ENCODE results near the gene ACTA2. TPM values are rescaled to one million over a fixed set of nuclear protein-coding genes. Genes with fewer than 3 reads are reported as not detected.

ACTA2 gene
- total RNA-seq, 1 experiment from 2014 or later: 2.4 TPM

DNA sequence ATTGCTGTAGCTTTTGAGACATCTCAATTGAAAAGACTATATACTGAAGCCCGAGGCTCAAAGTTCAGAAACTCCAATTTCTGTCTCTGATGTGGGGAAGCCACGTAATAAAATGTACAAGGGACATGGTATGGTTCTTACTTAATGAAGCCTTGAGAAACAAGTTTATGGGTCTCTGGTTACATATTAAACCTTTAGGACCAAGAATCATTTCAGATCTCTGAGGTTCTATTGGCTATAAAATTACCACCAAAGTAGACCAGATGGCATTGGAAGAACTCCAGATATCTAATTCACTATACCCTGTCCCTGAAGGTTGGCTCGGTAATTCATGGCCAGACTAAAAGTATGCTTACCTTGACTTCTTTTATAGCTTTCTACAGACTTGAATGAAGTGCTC lies 48.9 kb downstream of the ACTA2 start:
- H4K5ac ChIP-seq (ENCODE audit: insufficient read length, low read depth, low read length): no peak overlapping the region
- no CpG with 5 or more reads among the region's 3 CpGs for WGBS (ENCODE audit: extremely low coverage, insufficient read length, low lambda C conversion rate)
- peaks cover 0 to 6% (median 3%) of the 10 kb centered on the region in 3 experiments; a peak in 3 of 7 replicates for H3K36me3 Mint-ChIP-seq (ENCODE audit: insufficient read depth in 1 of 3, low read depth in 3 of 3)
- no peaks in the 10 kb centered on the region for H3K27me3 Mint-ChIP-seq (ENCODE audit: low read depth)
- no peaks in the 10 kb centered on the region for H3K23me2 ChIP-seq (ENCODE audit: insufficient read length, low read depth, low read length, poor library complexity, severe bottlenecking)
- H2AFZ ChIP-seq (ENCODE audit: low read length): no peak overlapping the region
- H2BK5ac ChIP-seq (ENCODE audit: insufficient read length, low read length): no peak overlapping the region
- no peak overlapping the region for H2BK20ac ChIP-seq (ENCODE audit: low read depth, low read length, poor library complexity, severe bottlenecking)
- H3K79me1 ChIP-seq (ENCODE audit: insufficient read depth, low read depth, low read length, poor library complexity, severe bottlenecking): no peaks in the 10 kb centered on the region
- H4K20me1 ChIP-seq (ENCODE audit: control insufficient read depth, insufficient read depth, insufficient read length): no peaks in the 10 kb centered on the region
- no peak overlapping the region; a peak in 1 of 5 replicates for H3K4me3 Mint-ChIP-seq
- no peaks in the 10 kb centered on the region for H3K79me2 ChIP-seq (ENCODE audit: insufficient read depth, low read length)
- H3K27ac Mint-ChIP-seq: no peak overlapping the region
- H3K27ac ChIP-seq (ENCODE audit: insufficient read length, low read depth, low read length): no peak overlapping the region
- no peaks in the 10 kb centered on the region for H3K9me3 Mint-ChIP-seq
- no peak overlapping the region for H2BK120ac ChIP-seq (ENCODE audit: low read depth, low read length, poor library complexity, severe bottlenecking)
- DNase-seq: no peak
- no peak overlapping the region for H3K4ac ChIP-seq (ENCODE audit: low read depth, low read length)
- no peak overlapping the region for H2BK15ac ChIP-seq (ENCODE audit: low read depth, low read length)
- H3K4me1 Mint-ChIP-seq: peaks cover 5% of the 10 kb centered on the region in 2 experiments
- TF ChIP-seq, protein P1, sequence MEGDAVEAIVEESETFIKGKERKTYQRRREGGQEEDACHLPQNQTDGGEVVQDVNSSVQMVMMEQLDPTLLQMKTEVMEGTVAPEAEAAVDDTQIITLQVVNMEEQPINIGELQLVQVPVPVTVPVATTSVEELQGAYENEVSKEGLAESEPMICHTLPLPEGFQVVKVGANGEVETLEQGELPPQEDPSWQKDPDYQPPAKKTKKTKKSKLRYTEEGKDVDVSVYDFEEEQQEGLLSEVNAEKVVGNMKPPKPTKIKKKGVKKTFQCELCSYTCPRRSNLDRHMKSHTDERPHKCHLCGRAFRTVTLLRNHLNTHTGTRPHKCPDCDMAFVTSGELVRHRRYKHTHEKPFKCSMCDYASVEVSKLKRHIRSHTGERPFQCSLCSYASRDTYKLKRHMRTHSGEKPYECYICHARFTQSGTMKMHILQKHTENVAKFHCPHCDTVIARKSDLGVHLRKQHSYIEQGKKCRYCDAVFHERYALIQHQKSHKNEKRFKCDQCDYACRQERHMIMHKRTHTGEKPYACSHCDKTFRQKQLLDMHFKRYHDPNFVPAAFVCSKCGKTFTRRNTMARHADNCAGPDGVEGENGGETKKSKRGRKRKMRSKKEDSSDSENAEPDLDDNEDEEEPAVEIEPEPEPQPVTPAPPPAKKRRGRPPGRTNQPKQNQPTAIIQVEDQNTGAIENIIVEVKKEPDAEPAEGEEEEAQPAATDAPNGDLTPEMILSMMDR (conservative IDR thresholded peaks at IDR 0.05): no peak
- no peaks in the 10 kb centered on the region for H3K4me1 ChIP-seq (ENCODE audit: insufficient read depth, low read length)
- H3K23ac ChIP-seq (ENCODE audit: insufficient read length, low read depth, low read length): no peak overlapping the region
- H3K9ac ChIP-seq (ENCODE audit: extremely low read depth, insufficient read length, low read length): no peak overlapping the region
- no peak overlapping the region for H2AK5ac ChIP-seq (ENCODE audit: insufficient read length, low read length)
- H3K18ac ChIP-seq (ENCODE audit: insufficient read length, low read depth, low read length): no peak overlapping the region
- no peak overlapping the region for H3T11ph ChIP-seq (ENCODE audit: low read length)
- H3K27me3 ChIP-seq (ENCODE audit: insufficient read depth, low read length): no peaks in the 10 kb centered on the region
- no peaks in the 10 kb centered on the region for H3K9me3 ChIP-seq (ENCODE audit: control insufficient read depth, low read depth, low read length)
- no peak overlapping the region for H3K14ac ChIP-seq (ENCODE audit: insufficient read depth, low read length)
- no peak overlapping the region for H4K91ac ChIP-seq (ENCODE audit: insufficient read length, low read depth, low read length)
- no peak overlapping the region for H3K4me2 ChIP-seq (ENCODE audit: insufficient read depth, insufficient read length, low read length)
- no peak overlapping the region for H4K8ac ChIP-seq (replicated peaks; ENCODE audit: insufficient read length, low read depth, low read length)
- no peak overlapping the region for H2BK12ac ChIP-seq (ENCODE audit: insufficient read length, low read depth, low read length)
- H3K56ac ChIP-seq (ENCODE audit: insufficient read length, low read depth, low read length): no peak overlapping the region
